Activated T-cell treated with anti-CD3 and anti-CD28 coated beads, Interleukin-2, amount 50 U/mL, for 1 hour (primary cell): ENCODE results near the gene P3H2.
"Not testable (repeated sequence)": the region's sequence is repeated elsewhere in the genome, so short reads cannot be mapped to it uniquely, and the experiment has no call there.

Source experiments
- DNase-seq: peaks from one replicate; pipeline ENCODE4 v3.0.0-alpha.2; 2020

Gene P3H2, protein sequence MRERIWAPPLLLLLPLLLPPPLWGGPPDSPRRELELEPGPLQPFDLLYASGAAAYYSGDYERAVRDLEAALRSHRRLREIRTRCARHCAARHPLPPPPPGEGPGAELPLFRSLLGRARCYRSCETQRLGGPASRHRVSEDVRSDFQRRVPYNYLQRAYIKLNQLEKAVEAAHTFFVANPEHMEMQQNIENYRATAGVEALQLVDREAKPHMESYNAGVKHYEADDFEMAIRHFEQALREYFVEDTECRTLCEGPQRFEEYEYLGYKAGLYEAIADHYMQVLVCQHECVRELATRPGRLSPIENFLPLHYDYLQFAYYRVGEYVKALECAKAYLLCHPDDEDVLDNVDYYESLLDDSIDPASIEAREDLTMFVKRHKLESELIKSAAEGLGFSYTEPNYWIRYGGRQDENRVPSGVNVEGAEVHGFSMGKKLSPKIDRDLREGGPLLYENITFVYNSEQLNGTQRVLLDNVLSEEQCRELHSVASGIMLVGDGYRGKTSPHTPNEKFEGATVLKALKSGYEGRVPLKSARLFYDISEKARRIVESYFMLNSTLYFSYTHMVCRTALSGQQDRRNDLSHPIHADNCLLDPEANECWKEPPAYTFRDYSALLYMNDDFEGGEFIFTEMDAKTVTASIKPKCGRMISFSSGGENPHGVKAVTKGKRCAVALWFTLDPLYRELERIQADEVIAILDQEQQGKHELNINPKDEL

DNA sequence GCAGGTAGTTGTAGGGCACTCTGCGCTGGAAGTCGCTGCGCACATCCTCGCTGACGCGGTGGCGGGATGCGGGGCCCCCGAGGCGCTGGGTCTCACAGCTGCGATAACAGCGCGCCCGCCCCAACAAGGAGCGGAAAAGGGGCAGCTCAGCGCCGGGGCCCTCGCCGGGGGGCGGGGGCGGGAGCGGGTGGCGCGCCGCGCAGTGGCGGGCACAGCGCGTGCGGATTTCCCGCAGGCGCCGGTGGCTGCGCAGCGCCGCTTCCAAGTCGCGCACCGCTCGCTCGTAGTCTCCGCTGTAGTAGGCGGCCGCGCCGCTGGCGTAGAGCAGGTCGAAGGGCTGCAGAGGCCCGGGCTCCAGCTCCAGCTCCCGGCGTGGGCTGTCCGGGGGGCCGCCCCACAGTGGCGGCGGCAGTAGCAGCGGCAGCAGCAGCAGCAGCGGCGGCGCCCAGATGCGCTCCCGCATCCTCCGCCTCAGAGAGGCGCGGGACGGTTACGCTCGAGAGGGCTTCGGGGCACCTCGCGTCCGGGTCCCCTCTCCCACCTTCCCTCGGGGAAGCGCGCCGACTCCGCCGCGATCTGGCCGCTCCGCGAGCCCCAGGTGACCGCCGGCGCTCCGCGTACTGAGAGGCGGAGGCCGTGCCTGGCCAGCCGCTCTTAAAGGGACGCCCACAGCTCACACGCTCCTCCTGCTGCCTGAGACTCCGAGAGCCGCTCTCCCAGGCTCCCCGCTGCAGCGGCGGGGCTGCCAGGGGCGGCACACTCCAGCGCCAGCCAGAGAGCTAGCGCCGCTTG, at the start of gene P3H2:
Gene P3H2 (minus strand): TSS at position 629 of the 792 bp plus-strand sequence. CDS start 166 bp downstream, at position 463.
- DNase-seq: no peak

DNA sequence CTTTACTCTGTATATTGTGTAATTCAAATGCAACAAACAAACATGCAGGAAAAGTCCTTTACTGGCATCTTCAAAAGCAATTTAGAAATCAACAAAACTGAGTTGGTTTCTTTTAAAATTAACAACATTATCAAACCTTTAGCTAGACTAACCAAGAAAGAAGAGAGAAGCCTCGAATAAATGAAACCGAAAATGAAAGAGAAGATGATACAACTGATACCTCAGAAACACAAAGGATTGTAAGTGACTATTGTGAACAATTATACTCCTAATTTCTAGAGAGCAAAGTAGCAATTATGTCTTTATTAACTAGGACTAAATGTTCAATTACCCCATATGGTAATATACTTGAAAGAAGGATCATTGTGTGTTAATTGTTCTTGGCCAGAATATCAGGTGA, 49.2 kb upstream of the P3H2 start:
- no peak for DNase-seq

DNA sequence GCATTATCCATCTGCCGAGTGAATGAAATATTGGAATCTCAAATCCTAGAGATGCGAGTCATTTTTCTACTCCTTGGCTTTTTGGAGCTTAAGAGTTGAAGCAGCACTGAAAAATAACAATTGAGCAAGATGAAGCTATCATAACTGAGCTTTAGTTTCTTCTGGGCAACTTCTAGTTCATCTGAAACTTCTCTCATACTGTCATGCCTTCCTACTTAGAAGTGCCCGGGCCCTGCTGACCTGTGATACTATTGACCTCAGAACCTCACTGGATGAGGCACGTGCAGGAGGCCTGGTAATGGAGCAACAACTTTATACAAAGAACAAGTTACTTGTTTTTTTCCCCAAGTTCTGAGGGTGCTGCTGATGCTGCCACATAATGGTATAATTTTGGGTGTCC, 48.5 kb upstream of the P3H2 start:
- DNase-seq: no peak

DNA sequence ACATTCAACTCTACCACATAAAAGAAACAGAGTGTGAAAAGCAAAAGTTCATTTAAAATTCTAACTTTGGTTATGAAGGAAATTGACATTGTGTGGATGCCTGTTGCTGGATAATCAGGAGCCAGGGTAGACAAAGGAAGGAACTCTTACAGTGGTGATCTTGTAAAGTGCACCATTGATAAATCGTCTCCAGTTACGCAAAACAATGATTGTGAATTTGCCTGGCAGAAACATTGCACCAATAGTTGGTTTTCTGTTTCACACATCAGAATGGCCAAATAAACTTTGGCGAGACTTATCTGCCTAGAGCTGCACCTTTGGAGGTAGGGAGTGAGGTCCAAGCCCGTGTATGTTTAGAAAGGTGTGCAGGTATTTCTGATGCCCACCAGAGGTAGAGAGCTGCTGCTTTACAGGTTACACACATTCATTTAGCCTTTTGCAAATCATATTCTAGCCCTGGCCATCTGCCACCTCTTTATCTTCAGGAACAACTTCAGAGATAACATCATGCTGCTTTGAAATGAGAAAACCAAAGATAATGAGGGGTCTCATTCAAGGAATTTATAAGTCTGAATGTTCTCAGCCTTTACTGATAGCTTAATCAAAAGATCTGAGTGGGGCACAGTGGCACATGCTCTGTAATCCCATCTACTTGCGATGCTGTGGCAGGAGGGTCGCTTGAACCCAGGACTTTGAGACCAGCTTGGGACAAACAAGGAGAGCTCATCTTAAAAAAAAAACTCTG, 47.4 kb upstream of the P3H2 start:
- DNase-seq: no peak

DNA sequence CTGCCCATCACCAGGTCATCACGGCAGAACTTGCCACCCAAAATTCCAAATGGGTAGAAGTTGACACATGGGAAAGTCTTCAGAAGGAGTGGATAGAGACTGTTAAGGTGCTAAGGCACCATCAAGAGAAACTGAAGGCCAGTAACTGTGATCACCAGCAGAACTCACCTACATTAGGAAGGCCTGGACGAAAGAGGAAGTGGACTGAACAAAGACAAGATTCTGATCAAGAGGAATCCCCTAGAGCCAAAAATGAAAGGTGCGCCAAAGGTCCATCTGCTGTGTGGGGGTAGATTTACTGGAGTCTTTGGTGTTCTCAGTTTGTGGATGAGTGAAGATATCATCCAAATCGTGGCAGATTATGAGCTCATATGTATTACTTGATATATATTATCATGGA, 46.3 kb upstream of the P3H2 start:
- DNase-seq: no peak

DNA sequence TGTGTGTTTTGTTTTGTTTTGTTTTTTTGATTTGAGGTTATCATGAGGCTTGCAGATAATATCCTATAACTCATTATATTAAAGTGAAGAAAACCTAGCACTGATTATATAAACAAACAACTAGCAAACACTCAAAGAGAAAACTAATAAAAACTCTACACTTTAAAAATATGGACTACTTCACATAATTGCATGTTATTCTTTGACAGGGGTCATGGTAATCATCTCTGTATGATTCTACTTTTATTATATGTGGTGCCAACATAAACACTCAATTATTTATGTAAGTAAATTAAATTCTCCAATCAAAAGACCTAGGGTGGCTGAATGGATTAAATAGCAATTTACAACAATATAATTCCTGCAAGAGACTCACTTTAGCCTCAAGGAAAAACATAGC, 44.6 kb upstream of the P3H2 start:
- DNase-seq: no peak

DNA sequence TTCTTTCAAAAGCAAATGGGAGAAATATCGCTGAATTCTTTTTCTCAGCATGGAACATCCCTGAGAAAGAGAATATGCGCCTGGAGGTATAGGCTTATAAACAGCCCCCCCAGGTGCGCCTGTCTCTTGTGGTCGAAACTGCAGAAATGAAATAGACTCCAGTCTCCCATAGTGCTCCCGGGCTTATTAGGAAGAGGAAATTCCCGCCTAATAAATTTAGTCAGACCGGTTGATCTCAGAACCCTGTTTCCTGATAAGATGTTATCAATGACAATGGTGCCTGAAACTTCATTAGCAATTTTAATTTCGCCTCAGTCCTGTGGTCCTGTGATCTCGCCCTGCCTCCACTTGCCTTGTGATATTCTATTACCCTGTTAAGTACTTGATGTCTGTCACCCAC, 41.3 kb upstream of the P3H2 start:
- DNase-seq: not testable (repeated sequence)

DNA sequence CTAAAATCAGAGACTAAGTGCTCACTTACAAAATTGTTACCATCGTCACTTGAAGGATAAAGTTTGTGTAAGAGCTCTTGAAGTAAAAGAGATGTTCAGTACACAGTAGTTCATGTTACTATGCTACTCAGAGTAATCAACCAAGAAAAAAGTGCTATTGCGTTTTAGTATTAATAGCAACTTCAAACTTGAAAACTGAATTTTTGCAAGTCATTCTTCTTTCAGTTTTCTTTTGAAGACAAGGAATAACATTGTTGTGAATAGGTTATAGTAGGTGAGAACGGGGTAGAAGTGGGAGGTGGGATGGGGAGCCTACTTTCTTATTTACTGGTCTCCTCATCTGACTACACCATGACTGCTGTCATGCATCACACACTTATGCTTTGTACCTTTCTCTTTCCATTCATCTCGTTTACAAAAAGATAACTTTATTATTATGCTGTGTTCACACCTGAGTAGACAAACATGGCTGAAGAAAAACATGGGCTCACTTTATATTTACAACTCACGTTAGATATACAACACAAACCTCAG, 39.3 kb upstream of the P3H2 start:
- no peak for DNase-seq

DNA sequence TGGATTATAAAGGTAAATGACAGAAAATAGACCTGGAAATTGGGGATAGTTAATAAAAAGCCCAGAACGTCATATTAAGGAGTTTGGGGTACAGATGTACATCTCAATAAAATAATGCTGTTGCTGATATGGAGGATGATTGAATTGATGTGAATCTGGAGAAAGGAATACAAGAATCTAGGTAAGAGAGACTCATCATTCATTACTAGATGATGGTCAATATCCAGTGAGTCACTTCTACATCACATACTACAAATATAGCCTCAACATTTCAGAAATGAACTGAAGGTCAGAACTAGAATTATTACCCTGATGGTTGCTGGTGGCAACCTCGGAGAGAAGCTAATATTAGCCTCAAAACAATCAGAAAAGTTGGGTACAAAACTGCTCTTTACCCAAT, 37.6 kb upstream of the P3H2 start:
- DNase-seq: no peak

DNA sequence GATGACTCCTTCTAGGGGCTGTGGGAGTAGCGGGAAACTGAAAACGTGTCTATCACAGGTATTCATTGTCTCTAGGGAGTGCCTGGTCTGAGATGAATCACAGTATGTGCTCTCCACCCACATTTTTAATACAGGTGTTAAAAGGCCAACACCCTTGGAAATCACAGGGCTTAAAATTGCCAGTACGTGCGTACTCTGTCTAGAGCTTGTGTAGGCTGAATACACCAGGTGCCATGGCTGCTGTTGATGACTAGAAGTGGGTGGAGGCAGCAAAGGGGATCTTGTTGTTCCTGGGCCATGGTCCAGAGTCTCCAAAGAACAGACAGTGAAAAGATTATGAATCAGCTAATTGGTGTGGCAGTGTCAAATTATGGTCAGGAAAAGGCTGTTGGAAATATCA, 35.1 kb upstream of the P3H2 start:
- no peak for DNase-seq

DNA sequence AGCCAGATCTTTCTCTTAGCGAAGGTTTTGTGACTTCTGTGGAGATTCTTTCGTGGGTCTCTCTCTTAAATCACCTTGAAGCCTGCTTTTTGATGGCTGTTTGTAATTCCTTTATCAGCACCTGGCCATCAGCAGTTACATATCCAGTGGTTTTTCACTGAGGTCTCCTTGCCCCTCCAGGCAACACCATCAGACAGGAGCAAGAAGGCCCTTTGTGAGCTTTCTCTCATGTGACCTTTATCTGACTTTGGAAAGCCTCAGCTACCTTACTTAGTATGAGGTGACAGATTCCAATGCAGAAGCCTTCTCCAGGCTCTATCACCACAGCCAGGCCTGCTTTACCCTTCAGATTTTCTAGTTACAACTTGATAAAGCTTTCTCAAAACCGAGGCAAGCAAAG, 30.0 kb upstream of the P3H2 start:
- no peak for DNase-seq

DNA sequence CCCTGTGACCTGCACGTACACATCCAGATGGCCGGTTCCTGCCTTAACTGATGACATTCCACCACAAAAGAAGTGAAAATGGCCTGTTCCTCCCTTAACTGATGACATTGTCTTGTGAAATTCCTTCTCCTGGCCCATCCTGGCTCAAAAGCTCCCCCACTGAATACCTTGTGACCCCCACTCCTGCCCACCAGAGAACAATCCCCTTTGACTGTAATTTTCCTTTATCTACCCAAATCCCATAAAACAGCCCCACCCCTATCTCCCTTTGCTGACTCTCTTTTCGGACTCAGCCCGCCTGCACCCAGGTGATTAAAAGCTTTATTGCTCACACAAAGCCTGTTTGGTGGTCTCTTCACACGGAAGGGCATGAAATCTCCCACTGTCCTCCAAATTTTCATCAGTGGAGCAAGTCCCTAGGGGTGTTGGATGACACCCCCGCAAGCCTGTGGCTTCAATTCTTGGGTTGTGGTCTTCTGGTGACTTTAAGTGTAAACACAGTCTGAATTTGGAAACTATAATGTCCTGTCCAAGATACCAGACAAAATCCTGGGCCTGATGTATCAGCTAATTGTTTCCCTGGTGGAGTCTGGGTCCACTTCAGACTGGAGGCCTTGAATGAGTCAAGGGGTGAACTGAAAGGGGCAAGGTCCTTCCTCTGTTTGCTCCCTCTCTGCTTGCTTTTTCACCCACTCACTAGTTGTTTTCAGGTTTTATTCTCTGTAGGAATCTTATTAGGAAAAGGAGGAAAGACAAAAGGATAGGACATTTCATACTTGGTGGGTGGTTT, 29.3 kb upstream of the P3H2 start:
- not testable (repeated sequence) for DNase-seq

DNA sequence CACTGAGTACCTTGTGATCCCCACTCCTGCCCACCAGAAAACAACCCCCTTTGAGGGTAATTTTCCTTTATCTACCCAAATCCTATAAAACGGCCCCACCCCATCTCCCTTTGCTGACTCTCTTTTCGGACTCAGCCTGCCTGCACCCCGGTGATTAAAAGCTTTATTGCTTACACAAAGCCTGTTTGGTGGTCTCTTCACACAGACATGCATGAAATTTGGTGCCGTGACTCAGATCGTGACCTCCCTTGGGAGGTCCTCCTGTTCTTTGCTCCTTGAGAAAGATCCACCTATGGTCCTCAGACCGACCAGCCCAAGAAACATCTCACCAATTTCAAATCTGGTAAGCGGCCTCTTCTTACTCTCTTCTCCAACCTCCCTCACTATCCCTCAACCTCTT, 24.1 kb upstream of the P3H2 start:
- DNase-seq: not testable (repeated sequence)

DNA sequence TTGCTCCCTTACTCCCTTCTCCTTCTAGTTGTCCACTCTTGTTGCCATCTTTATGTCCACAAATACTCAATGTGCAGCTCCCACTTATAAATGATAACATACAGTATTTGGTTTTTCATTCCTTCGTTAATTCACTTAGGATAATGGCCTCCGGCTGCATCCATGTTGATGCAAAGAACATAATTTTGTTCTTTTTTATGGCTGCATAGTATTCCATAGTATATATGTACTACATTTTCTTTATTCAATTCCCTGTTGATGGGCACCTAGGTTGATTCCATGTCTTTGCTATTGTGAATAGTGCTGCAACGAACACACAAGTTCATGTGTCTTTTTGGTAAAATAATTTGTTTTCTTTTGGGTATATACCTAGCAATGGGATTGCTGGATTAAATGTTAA, 21.3 kb upstream of the P3H2 start:
- DNase-seq: no peak

DNA sequence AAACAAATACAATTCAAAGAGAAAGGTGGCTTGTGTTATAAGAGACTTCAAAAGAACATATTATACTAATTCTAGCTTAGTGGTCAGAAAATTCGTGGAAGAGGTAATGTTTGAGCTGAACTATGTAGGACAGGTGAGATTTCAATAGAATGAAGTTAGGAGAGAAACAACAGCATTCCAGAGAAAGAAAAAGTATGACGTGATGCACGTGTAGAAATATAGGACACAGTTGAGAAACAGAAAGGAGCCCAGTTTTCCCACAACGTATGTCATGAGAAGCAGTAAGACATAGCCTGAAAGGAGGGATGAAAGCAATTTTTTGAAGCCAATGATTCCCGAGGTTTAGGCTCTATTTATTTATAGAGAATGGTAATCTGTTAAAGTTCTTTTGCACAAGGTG, 18.7 kb upstream of the P3H2 start:
- DNase-seq: no peak

DNA sequence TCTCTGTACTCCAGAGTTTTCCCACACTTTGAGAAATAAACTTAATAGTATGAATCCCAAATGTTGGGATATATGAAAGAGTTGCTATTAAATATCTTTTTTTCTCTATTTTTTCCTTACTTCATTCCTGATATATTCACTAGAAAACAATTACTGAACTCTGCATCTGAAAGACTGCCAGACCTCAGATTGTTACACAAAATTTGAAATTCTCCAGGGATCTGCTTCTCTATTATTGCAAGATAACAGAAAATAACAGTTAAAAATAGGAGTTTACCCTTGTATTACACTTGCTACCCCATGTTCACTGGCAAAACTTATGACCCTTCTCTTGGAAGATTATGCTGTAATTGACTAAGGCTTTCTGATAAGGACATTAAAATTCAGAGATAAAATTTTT, 11.7 kb upstream of the P3H2 start:
- no peak for DNase-seq

DNA sequence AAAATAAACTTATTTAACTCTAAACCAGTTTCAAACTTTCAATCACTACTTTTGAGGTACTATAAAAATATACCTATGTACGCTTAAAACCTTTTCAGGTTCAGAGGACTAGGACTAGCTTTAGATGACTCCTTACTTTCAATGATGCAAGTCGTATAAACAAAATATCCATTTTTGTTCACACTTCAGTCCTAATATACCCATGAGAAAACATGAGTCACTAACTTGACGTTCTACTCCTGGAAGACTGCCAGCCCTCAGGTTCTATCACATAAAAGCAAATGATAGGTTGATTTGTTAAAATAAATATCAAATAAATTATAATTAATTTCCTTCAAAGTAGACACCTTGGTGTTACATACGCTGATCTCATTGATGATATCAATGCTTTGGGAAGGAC, 10.6 kb upstream of the P3H2 start:
- DNase-seq: no peak

DNA sequence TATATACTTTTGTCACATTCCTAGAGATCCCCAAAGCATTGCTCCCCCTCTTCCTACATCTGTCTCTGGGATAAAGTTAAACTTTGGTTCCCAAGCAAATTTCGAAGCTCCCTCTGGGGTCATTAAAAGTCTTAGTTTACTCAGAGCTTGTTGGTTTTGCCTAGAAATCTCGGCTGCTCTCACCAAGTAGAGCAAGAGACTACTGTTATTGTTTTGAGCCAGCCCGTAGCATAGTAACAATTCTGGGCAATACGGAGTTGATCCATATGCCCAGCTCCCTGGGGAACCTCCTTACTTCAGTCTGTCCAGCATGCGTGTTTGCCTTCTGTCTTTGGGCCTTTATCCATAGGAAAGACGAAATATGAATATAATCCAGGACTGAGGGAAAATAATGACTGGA, 10.0 kb upstream of the P3H2 start:
- DNase-seq: no peak

DNA sequence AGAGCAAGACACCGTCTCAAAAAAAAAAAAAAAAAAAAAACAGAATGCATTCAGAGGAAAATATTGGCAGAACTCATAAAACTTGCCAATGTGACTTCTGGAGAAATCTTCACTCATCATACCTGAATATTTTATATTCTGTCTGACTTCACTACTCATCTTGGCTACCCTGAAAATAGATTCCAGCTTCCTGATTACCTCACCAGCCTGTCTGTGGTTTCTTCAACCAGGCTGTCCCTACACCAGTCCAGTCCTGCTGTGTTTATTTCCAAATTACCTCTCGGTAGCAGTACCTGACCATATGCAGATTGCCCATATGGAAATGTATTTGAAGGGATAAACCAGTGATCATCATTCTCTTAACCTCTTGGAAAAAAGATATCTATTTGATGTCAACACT, 9.3 kb upstream of the P3H2 start:
- DNase-seq: no peak

DNA sequence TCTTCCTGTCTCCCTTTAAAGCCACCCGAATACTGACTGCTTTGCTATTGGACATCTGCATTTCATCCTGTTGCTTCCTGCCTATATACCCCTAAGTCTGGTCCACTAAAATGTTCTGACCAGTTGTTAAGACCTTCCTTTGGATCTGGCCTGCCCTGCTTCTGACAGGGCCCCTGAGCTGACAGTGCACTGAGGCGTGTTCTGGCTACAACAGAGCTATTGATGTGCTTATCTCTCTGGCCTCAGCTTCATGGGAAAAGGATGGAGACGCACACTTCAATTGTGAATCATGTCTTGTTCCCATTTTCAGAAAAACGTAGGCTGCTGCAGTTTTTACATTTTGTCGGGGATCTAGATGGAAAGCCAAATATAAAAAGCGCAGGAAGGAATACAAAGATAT, 7.1 kb upstream of the P3H2 start:
- no peak for DNase-seq

DNA sequence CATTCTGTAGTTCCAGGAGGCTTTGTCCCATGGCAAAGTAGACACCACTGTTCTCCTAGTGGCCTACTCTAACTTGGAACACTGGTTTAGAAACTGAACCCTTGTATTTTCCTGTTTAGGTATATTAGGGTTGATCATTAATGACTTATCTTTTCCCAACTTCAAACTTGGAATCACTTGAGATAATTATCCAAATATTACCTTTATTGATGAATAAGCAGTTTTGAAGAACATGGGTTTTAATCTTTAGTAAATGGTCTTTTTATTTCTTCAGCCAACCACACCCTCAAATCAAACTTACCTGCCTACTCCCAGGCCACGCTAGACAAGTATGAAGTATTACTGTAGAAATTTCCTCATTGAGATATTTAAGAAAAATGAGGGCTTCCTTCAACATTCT, 6.5 kb upstream of the P3H2 start:
- DNase-seq: no peak
